HL-60/S4 (cell line): ENCODE results near the gene SKAP1.
"Not testable (repeated sequence)": the region's sequence is repeated elsewhere in the genome, so short reads cannot be mapped to it uniquely, and the experiment has no call there.

Experiments
- in situ Hi-C: fragments of 300-500 bp; cut with MboI; formaldehyde crosslinking; loops from 2 replicates; pipeline ENCODE4 v1.14.3; 2022; ENCODE audit warnings: low sequenced_read_pairs

The SKAP1 gene

DNA sequence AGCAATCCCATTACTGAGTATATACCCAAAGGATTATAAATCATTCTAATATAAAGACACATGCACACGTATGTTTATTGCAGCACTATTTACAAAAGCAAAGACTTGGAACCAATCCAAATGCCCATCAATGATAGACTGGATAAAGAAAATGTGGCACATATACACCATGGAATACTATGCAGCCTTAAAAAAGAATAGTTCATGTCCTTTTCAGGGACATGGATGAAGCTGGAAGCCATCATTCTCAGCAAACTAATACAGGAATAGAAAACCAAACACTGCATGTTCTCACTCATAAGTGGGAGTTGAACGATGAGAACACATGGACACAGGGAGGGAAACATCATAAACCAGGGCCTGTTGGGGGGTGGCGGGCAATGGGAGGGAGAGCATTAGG lies 19.3 kb upstream of the SKAP1 start:
- in situ Hi-C loops, result not testable (repeated sequence)

DNA sequence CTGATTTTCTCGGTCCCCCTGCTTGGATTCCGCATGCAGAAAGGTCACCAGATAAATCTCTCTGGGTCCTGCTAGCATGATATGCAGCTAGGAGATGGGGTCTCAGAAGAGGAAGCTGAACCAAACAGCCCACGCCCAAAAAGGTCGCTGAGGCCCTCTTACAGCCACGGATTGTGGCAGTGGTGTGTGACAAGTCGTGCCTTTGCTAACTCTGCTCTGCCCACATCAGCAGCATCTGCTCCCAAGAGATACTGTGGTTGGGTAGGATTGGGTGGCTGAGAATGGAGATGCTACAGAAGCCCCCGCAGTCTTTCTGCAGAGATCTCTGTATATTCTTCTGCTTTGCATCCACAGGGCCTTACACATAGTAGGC lies 15.2 kb upstream of the SKAP1 start:
- in situ Hi-C loops, result no loop called here

DNA sequence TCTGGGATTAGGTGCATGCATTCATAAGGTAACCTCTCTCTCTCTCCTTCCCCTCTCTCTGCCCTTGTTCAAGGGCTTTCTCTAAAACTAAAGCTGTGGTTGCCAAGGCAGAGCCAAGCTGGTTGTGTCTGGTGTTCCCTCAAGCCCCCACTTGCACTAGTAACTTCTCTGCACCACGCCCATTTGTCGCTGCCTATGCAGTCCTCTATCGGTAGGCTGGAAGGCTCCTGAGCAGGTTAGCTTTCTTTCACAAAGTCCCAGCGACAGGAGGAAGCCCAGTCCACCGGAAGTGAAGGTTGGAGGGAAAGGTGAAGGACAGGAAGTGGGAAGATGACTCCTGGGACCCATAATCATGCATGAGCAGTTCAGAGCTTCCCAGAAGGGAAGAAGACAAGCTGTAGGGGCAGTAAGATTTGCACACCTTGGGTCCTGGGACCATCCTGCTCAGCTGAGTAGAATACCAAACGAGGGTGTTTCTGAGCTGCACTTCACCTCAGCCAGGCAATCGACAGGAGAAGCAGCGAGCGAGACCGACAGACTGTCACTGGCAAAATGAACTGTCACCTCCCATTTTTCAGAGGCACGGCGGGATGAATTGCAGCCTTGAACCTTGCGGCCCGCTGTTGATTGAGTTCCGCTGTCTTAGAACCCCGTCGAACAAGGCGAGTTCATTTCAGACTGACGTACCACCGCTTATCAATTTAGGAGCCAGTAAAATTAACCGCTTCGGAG lies 14.7 kb upstream of the SKAP1 start:
- in situ Hi-C loops, result no loop called here

DNA sequence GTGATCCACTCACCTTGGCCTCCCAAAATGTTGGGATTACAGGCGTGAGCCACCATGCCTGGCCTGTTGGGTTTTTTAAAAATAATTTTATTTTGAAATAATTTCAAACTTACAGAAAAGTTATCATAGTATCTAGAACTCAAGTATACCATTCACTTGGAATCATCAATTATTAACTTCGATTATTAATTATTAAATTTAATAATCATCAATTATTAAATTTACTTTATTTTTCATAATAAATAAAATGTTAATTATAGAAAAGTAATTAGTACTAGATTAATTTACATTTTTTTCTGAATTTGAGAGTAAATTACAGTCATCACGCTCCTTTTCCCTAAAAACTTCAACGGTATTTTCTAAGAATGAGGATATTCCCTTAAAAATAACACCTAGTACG lies 13.7 kb upstream of the SKAP1 start:
- in situ Hi-C loops, result no loop called here

DNA sequence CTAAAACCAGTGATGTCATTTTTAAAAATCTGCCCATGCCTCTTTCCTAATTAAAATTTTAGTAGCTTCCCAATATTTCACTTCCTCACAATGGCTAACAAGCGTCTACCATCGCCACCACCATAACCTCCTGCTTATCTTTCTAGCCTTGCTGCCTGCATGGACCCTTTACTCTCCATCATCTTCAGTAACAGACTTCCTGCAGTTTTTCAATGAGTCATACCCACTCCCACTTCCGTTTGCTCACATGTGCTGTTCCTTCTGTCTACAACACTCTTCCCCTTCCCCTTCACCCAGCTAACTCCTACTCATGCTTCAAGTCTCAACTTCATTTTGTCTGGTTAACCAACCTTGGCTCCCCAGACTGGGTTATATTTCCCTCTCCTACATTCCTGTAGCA lies 12.8 kb upstream of the SKAP1 start:
- in situ Hi-C loops, result no loop called here

DNA sequence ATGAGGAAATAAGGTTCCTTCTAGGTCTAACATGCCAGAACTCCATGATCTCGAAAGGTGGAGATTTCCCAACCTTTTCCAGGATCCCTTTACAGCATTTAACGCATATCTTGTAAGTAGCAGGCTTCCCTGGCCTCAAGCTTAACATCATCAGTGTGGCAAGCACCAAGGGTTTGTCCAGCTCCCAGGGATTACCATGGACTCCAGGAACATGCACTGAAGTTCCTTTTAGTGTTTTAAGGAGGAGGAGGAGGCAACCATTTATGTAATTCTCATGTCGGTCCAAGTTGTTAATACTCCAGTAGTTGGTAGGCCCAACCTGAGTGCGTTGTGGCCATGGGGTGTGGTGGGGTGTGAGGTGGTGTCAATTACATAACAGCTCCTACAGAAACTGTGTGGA lies 11.8 kb upstream of the SKAP1 start:
- in situ Hi-C loops, result no loop called here

DNA sequence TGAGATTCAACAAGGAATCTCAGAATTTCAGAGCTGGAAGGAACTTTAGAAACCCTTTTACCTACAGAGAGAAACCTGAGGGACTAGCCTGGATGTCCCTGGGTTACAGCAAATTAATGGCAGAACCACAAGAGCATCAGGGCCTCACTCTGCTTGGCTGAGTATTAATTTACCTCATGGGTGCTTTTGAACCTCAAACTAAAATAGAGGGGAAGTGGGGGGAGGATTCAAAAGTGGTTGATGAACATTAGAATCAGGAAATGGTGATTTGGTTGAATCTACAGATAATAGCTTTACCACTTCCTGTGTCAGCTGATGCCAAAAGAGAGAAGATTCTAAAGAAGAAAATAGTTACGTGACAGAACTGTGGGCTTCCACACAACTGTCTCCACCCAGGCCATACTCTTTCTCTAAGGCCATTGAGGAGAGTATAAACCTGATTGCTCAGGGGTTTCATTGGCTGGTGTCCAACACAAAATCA lies 11.3 kb upstream of the SKAP1 start:
- in situ Hi-C loops, result no loop called here

DNA sequence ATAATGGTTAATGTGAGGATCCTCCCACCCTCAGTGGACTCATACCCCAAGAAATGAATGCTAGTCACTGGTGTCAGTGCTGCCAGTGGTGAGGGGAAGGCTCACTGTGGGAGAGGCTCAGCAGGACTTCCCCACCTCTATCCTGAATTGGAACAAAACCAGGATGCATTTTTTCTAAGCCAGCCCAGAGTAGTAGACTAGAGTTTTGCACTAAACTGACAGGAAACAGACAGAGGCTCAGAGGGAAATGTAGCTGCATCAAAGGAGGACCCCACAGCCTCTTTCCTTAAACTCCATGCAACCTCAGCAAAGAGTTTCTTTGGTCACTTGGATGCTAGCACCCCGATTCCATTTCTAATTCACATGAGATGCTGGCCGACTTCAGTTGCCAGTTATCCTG lies 10.7 kb upstream of the SKAP1 start:
- in situ Hi-C loops, result no loop called here

DNA sequence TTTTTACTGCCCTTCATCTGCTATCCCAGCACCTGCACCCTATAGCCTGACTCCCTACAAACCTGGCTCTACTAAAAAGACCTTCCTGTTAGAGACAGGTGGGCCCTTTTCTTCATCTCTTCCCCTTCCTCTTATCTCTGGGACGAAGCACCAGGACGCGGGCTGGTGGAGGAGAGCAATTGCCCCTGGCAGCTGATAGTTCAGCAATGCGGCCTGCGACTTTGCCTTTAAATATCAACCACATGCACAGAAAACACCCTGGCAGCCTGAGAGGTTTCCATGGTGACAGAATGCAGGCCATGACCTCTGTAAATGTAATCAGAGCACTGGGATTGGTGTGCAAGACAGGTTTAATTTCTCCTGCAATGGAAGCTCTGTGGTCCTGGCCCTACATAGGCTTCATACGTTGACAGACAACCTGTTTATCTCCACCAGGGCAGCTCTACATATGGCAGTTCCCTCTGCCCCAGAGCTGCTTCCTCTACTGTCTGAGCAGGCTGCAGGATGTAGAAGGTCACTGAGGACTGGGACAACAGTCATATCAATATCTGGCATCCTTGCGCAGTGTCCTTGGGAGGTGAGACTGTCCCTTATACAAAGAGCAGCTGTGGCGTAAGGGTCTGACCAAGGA lies 10.0 kb upstream of the SKAP1 start:
- in situ Hi-C loops, result no loop called here

DNA sequence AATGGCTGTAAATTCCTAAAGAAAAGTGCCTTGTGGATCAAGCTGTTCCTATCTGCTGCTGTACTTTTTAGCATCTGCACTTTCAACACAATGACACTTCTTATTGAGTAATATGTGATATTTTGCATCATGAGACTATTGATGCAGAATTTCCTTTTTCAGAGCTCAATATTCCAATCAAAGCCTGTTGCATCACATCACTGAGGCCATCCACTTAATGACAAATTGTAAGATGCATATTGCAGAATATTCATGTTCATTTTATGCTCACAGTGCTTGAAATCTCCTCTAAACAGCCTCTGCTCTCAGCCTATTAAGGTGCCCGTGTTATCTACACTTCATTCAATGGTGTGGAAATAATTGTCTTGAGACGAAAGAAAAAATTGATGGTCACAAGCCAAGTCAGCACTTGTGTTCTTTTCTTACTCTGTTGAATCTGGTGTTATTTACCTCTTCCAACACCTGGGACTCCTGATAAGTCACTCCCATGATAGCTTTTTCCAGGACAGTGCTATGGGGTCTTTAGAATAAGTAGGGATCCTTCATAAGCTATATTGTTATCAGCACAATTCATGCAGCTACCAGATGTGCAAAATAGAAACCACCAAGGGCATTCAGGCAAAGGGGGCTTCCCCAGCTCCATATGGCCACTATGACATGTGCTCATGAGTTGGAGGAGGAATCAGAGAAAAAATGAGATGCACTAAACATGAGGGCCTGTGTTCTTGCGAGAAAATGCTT lies 9.3 kb upstream of the SKAP1 start:
- in situ Hi-C loops, result no loop called here

DNA sequence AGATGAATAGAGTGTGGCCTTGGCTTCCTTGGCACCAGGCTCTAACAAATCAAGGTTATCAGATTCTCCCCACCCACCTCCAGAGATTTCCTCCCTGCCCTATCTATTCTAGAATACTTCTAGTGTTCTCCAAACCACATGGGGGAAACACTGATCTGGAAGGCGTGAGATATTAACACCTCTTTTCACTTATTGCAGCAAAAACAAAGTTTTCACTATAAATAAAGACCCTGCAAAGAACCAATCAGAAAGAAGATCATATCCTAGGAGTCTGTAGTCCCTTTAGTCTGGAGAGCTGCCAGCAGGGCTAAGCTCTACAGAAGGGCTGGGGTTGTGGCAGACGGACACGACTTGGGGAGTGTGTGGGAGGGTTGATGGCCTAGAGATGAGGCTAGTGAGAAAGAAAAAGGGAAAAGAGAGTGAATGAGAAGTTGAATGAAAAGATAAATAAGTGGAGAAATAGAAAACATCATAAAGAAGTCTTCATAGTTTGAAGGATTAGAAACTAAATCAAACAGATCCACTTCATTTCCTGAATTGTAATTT lies 8.6 kb upstream of the SKAP1 start:
- in situ Hi-C loops, result no loop called here

DNA sequence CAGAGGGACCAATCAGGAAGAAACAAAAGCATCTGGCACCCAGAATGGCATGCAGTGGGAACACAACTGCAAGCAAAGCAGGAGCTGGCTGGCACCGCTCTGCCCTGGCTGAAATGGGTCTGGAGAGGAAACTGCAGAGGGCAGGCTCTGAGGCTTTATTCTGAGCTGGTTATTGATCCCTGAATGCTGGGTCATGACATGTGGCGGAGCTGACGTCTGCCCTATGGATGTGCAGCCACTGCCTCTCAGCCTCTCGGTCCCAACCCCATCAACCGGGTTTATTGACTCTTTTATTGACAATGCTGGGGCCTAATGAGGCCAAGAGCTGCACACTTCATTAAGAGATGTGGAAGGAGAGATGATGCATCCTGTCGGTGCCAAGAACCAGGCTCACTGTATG lies 3.9 kb upstream of the SKAP1 start:
- in situ Hi-C loops, result no loop called here

DNA sequence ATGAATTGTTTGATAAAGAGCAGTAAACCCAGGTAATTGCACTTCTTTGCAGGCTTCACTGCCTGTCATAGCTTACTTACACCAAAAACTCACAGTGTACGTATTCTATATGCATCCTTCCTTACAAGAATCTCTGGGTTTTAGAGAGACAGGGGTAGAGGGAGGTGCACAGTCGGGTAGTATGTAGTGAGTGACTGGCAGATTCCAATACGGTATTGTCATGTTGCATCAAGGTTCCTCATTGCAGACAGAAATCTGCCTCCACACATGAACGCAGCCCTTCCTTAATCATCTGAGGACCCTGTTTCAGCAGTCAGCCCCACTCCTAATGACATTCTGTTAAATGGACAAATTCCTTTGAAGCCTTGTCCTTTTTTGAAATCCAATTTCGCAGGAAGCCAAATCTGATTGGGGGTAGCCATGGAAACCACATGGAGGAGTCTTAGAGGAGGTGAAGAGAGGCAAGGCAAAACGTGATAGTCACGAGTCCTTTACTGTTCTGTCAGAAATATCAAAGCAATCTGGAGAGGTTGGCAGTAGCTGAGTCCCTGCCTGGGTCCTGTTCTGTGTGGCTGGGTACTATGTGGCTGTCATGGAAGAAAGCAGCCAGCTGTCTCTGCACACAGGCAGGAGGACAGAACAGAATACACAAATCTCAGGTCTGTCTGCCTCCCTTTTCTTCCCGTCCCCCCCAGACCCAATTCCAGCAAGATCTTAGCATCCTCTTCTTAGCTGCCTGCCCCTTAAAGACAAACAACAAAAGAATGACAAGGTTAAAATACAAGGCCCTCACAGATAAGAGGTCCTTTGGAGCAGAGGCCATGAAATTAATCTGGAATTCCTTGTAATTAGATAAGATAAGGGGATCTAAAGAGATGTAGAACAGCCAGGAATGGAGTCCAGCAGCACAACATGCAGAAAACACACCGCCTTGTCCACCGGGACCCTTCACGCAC lies 3.1 kb upstream of the SKAP1 start:
- in situ Hi-C loops, result no loop called here

DNA sequence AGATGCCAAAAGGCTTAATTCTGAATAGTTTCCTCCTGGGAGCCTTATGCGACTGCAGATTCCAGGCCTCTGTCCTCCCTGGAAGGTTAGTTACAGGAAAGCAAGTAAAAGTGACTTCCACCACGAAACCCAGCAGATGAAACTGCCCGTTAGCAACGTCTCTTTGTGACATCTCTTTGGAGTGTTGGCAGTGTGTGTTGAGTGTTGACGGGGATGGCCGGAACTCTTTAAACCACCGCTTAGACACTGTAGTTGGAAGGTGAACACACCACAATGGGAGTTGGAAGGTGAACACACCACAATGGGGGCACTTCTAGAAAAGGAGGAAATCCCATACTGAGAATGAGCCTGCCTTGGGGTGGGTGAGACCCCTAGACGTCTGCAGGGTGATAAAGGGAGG lies 858 bp downstream of the SKAP1 start:
- in situ Hi-C loops, result no loop called here

DNA sequence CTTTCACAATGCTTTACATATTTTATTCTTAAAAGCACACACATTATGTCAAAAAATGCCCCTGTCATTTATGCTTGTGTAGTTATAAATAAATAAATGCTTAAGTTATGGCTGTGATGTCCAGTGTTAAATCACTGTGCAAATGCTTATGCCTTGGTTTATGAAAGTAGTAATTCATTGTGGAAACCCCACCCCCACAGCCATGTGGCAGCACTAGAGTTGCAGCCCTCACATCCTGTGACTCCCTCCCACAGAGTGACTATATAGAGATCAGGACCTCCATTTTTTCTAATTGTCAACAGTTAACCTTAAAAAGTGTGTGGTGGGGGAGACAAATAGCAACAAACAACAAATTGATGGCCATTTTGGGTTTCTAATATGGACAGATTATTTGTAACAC lies 2.4 kb downstream of the SKAP1 start:
- in situ Hi-C loops, result no loop called here

DNA sequence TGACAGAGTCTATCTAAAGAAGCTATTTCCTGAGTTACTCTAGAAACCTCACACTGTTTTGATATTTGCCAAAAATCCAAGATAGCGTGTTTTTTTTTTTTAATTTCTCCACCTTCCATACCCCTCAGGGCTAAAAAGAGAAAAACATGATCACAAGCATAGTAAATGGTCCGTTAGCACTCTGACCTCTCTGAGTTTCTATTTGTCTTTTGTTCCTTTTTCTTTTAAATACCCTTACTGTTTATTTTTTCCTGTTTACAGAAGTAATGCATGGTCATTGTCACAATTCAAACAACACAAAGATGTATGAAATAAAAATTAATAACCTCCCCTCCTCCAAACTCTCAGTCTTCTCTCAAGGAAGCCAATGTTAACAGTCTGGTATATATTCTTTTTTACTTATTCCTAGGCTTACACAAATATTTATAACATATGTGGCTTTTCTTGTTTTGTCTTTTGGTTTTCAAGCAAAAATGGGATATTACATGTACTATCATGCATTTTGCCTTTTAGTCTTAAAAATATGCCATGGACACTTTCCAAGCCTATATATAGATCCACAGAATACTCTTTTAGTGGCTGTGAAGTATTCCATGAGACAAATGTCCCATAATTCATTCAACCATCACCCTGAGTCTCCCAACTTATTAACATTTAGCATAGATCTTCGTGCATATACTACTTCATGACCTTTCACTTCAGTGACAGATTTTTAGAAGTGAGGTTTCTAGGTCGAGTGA lies 3.1 kb downstream of the SKAP1 start:
- in situ Hi-C loops, result no loop called here

DNA sequence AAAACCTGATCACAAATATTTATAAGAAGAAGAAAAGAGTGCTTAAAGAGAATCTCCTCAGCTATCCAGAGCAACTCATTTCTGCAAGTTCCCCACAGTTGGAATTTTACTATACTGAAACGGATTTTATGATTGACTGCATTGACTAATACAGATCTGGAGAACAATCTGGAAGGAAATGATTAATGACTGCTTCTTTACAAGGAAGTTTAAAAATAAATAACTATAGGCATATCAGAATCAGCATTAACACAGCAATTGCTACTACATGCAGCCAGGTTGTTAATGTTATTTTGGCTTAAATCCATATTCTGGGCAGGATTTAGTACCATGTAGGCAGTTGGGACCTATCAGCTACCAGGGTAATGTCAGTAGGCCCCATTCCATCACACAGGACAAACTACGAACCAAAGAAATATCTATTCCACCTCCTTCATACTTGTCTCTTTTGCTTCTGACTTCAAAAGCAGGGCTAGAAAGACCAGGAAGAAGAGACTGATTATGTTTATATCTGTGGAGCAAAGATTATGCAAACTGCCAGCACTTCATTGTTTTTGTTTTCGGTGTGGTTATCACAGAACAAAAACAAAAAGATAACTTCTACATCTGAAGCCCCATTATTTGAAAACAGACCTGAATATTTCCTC lies 3.9 kb downstream of the SKAP1 start:
- in situ Hi-C loops, result no loop called here

DNA sequence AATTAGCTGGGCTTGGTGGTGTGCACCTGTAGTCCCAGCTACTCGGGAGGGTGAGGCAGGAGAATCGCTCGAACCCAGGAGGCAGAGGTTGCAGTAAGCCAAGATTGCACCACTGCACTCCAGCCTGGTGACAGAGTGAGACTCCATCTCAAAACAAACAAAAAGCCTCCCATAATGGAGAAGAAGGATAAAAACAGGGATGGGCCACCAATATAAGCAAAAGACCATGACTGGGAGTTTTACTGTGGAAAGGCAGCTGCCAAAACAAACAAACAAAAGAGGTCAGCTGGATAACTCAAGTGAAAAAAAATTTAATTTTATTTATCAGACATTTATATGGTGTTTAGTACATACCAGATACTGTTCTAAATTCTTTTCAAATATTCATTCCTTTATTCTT lies 8.0 kb downstream of the SKAP1 start:
- in situ Hi-C loops, result not testable (repeated sequence)

DNA sequence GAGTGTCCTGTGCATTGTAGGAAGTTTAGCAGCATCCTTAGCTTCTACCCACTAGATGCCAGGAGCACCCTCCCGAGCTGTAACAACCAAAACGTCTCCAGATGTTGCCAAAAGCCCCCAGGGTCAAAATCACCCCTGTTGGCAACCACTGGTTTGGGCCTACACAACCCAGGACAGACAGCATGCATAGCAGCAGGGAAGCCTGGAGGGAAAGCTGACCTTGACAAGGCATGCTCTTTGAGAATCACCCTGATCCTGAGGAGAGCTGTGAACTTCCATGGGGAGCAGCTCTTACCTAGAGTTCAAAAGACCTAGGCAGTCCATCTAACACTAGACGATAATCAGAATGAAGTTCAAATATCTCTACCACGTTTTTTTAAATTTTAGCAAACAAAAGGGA lies 9.2 kb downstream of the SKAP1 start:
- in situ Hi-C loops, result no loop called here

DNA sequence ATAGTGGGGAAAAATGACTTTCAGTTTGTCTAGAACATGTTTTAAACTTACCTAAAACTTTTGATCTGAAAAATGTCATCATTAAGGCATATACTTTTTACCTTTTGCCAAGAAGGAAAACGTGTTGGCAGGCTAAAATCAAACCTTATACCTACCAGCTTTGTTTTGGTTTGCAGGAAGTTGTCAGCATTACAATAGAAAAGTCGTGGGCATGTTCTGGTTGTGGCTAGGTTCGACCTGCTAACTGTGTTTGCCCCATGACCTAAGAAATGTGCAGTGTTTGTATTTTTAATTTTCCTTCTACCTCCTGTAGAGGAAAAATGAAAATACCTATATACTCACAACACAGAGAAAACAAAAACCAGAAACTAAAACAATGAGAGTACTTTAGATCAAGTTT lies 13.0 kb downstream of the SKAP1 start:
- in situ Hi-C loops, result no loop called here
